T-helper 9 cell (primary cell): ENCODE measurements around the gene S100A13.
"Not testable (repeated sequence)": the region's sequence is repeated elsewhere in the genome, so short reads cannot be mapped to it uniquely, and the experiment has no call there.

ENCODE experiments used
- DNase-seq: peaks from one replicate; pipeline ENCODE4 v3.0.0-alpha.2; 2020

The S100A13 gene

DNA sequence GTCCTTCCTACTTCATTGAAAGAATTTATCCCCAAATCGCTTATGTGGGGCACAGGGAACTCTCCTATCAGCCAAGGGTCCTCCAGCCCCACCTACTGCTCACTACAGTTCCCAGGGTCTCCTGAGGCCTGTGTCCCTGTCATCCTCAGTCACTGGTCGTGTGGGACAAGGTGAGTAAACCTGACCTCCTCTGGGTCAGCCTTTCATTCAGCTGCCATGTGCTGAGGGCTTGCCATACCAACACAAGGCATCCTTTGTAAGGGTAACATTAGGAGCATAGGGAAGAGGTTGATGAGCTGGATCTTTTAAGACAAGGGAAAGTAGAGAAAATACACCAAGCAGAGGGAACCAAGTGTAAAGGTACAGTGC is 20.0 kb upstream of the S100A13 start:
- no peak for DNase-seq

DNA sequence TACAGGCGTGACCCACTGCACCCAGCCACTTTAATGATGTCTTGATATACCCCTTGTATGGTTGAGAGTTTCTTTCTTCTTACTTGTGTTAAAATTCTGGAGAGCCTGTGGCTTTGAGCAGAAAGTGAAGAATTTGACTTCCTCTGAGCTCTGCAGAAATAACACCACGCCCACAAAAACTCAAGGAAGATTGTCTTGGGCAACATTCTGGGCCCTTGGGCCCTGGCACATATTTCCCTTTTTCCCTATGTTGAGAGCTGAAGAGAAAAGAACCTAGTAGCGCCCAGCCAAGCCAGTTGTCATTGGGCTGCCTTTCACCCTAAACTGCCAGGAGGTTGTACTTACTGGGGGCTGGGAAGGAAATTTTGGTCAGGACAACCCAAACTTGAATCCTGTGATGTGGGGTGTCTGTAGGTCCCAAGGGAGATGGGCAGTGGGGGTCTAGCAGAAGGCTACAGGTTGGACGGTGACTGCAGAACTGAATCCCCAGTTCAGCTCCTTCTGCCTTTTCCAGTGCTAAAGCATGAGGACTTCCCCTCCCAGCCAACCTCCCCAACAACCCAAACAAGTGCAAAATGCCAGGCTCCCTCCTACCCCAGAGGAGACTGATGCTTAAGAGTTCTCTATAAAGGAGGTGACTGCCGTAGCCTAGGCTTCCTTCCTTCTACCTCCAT is 19.5 kb upstream of the S100A13 start:
- no peak for DNase-seq

DNA sequence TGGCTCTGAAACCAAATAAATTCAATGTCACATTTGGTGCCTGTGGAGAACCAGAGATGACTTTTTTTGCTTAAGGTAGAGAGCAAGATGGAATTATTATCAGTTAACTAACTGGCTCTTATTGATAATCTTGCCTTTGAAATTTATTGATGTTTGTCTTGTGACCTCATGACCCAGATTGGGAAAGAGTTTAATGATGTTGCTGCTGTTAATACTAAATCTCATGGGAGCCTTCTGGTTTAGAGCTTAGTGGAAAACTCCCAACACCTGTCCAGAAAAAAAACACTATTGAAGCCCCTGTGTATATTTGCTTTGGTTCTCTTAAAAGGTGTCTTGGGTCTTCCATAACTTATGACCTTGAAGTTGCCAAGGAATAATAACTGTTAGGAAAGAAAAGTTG is 16.5 kb upstream of the S100A13 start:
- DNase-seq = no peak

DNA sequence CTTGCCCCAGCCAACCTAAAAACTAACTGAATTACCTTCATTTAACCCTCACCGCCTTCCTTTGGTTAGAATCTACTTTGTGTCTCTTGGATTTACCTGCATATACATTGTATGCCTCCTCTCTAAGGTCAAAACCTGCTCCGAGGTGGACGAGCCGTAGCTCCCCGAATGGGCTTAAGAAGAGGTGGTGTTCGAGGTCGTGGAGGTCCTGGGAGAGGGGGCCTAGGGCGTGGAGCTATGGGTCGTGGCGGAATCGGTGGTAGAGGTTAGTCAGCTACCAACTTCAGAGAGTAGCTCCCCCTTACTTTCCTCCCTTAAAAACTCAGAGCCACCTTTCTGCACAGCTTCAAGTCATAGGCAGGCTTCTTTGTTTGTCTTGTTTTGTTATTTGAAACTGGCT is 15.8 kb upstream of the S100A13 start:
- DNase-seq = no peak

DNA sequence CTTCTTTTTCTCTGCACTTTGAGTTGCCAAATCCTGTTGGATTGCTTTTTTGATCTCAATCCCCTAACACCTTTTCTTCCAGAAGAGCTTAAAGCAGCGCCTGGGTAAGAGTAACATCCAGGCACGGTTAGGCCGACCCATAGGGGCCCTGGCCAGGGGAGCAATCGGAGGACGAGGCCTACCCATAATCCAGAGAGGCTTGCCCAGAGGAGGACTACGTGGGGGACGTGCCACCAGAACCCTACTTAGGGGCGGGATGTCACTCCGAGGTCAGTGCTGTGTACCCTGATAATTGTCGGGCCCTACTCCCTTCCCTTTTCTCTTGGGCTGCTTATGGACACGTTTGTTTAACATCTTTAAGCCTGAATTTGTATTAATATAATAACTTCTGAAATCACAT is 14.9 kb upstream of the S100A13 start:
- DNase-seq = no peak

DNA sequence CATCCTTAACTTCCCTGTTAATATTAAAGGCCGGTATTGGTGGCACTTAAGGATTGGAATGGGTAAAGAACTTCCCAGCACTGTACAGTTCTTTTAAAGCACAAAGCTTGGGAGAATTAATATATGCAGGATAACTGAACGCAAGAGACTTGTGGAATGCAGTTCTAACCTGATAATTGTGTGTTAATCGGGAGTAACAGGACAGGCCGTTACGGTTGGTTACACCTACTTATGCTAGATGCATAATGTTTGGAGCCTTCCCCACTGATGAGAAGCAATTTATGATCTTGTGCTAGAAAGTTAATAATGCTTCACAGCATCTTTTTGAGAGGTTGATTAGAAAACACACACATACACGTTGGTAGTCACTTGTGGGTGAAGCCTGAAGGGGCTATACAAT is 13.6 kb upstream of the S100A13 start:
- DNase-seq = no peak

DNA sequence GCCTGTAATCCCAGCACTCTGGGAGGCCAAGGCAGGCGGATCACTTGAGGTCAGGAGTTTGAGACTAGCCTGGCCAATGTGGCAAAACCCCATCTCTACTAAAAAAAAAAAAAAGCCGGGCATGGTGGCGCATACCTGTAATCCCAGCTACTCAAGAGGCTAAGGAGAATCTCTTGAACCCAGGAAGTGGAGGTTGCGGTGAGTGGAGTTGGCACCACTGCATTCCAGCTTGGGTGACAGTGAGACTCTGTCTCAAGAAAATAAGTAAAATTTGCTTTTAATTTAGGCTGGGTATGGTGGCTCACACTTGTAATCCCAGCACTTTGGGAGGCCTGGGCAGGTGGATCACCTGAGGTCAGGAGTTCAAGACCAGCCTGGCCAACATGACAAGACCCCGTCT is 12.9 kb upstream of the S100A13 start:
- DNase-seq = not testable (repeated sequence)

DNA sequence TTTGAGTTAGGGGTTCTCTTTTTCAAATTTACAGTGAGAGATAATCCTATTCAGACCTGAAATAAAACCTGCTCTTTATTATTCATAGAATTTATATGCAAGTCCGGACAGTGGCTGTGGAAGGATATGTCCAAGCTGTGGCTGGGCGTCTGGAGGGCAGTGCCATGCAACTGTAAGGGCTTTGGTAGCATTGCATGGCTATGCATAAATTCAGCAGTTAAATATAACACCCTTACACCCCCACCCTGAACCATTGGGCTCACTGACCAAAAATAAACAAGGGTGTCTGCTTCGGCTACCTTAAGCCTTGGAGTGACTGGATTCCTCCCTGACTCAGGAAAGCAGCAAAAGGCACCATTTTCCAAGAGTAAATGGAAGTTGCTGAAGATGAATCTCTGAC is 12.0 kb upstream of the S100A13 start:
- no peak for DNase-seq

DNA sequence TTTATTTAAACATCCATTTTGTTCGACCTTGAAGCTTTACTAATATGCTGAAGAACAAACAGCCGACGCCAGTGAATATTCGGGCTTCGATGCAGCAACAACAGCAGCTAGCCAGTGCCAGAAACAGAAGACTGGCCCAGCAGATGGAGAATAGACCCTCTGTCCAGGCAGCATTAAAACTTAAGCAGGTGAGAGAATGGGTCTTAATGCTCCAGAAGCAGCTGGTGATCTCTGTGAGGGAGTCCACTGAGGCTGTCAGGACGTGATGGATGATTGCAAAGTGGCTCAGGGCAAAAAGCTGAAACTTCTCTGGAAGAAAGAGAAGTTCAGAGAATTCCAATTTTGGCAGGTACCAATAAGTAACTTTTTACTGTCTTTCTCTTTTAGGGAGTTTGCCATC is 11.0 kb upstream of the S100A13 start:
- DNase-seq = no peak

DNA sequence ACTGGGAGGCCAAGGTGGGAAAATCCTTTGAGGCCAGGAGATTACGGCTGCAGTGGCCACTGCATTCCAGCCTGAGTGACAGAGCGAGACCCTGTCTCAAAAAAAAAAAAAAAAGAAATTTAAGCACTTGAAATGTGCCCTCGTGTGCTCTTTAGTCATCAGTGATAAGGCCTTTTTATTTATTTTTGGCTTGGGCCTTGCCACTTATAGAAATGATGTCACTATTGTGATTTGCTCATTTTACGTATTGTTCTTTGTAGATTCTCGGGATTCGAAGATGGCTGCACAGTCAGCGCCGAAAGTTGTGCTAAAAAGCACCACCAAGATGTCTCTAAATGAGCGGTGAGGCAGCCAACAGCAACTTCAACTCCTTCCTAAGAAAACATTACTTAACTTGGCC is 9.0 kb upstream of the S100A13 start:
- no peak for DNase-seq

DNA sequence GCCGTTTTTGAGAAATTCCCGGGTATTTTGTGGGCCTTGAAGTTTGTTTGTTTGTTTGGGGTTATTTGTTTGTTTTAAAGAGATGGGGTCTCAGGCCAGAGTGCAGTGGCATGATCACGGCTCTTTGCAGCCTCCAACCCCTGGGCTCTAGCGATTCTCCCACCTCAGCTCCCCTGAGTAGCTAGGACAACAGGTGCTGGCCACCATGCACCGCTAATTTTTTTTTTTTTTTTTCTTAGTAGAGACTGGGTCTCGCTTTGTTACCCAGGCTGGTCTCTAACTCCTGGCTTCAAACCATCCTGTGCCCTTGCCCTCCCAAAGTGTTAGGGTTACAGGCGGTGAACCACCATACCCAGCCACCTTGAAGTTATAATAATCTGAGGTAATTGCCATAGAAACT is 8.6 kb upstream of the S100A13 start:
- DNase-seq = no peak

DNA sequence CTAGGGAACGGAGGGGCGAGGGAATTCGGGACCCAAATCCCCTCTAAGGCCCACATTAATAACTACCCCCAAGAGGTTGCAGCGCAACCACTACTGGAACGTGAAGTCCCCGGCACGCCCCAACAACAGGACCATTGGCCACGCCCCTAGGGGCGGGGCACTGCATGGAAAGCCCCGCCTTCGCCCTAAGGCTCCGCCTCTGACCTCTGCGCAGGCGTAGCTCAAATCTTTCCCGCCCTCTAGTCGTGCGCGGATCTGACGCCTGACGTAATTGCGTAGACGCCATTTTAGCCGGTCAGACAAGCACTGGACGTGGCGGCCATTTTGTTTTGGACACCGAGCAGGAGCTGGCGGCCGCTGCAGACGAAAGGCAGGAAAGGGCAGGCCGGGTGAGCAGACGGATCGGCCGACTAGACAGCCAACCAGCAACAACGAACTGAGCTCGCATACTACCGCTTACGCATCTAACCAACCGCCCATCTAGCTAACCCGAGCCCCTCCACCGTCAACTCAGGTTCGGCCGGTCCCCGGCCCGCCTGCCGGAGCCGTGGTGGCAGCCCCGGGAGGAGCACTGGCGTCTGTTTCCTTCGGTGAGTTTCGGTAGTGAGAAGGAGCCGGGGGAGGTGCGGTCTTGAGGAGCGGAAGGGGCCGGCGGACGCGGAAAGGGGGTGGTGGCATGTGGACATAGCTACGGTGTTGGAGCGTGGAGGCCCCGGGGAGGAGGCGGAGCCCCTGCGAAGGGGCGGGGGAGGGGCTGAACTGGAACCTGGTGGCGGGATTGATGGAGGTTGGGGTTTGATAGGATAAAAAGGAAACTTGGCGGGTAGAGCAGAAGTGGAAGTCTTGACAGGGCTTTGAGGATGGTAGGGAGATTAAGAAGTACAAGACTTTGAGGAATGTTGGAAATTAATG is 6.7 kb upstream of the S100A13 start, which contains the start of gene CHTOP:
TSS of gene CHTOP (plus strand) at position 313 of the 912 bp plus-strand sequence. CDS start 2,523 bp downstream, outside the sequence.
- peak; percentile 92 for DNase-seq

DNA sequence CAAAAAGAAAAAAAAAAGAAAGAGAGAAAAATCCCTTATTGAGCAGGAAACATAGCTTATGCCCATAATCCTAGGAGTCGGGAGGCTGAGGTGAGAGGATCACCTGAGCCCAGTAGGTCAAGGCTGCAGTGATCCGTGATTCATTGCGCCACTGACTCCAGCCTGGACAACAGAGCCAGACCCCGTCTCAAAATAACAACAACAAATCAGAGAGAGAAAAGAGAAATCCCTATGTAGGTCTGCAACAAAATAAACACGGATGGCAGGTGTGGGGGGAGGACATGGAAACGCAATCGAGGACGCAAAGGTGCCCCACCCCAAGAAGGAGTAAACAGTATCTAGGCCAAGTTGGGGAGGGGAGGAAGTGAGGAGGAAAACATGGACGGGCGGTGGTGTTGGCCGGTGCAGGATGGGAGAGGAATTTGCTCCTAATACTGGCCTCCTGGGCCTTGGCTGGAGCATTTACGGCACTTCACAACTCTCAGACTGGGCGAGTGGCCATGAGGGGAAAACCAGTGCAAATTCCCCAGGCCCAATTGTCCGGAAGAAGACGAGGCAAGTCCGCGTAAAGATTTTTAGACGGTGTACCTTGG is 6.0 kb upstream of the S100A13 start:
- no peak for DNase-seq

DNA sequence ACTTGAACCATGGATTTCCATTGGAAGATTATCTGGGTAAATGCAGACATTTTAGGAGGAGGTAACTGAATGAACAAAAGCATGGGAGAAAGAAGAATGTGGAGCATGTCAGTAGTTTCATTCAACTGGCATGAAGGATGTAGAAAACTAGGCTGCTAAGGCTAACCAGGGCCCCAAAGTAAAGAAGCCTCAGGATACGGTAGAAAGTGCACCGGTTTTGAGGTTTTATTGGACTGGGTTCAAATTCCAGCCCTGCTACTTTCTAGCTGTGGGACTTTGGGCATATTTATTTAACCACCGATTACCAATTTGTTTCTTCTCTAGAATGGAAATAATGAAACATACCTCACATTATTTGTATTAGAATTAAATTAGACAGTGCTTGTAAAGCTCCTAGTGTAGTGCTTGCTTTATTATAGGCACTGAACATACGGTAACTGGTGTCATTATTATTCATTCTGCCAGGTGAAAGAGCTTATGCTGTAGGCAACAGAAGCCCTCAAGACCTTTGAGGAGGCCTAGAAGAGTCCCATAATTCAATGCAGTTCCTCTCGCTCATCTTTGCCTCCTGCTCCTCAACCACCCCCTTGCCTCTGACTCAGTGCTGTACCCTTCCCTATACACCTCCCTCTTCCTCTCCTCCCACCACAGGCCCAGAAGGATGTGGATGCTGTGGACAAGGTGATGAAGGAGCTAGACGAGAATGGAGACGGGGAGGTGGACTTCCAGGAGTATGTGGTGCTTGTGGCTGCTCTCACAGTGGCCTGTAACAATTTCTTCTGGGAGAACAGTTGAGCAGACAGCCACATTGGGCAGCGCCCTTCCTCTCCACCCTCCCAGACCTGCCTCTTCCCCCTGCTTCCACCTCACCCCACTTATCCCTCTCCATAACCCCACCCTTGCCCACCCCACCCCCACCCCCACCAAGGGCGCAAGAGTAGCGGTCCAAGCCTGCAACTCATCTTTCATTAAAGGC is 4.0 kb upstream of the S100A13 start:
- DNase-seq = no peak

DNA sequence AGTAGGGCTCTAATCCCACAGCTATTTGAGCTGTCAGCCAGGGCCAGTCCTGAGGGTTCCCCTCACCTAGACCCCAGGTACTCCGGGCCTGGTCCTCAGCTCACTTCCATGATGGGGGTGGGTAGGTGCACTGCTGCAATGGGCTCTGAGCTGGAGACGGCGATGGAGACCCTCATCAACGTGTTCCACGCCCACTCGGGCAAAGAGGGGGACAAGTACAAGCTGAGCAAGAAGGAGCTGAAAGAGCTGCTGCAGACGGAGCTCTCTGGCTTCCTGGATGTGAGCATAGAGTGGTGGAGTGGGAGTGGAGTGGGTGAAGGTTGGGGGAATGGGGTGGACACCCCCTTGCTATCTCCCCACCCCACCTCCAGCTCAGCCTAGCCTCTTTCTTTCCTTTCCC is 3.1 kb upstream of the S100A13 start:
- DNase-seq = no peak

DNA sequence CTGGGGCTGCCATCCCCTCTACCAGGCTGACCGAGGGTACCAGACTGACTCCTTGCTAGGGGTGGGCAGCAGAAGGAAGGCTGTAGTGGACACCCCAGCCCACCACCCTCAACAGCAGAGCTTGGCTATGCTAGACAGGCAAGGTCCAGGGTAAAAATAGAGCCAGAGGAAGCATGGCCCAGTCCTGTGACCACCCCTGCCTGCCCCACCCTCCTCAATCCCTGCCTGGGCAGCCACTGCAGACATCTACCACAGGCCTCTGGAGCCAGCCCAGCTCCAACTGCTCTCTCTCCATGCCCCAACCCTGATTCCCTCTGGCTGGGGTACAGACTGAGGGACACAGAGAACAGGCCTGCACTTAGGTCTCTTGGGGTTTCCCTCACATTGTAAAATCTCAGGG is 2.7 kb upstream of the S100A13 start:
- DNase-seq = no peak

DNA sequence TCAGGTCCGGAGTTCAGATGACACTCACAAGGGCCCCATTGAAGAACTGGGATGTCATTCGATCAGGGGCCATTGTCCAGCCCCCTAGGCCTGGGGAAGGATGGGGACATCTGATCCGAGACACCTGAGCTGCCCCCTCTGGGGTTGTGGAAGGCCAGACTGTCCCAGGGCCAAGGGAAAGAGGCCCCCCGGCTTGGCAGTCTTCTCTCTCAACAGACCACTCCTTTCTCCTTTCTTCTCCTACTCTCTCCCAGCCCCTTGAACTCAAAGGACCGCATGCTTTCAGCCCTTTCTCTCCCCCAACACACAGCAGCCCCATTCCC is 2.0 kb upstream of the S100A13 start:
- DNase-seq = no peak

DNA sequence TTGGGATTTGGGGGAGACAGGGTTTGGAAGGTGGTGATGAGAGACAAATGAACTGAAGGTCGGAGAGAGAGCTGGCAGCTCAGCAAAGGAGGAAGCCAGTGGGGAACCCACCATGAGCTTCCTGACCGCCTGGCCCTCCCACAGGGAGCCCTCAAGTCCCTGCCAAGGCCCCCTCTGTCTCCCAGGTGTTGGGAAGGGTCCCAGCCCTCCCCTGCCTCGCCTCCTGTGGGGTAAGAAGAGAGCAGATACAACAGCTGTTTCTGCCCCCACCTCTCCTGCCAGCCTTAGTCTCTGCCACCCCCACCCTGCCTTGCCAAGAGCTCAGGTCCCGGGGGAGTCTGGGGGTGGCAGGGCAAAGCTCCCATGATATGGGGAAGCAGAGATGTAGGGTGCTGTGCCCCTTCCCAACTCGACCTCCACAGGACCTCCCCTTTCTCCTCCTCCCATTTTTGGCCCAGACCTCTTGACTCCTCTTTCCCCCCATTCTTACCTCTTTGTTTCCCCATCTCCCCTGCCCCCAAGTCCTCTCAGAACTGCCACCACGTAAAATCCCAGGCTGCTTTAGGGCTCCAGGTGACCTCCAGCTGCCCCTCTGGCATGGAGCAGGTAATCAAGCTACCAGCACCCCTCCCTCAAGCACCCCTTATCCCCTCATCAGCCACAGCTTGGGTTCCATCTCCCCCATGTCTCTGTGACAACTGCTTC is 1.5 kb upstream of the S100A13 start:
- DNase-seq = no peak

DNA sequence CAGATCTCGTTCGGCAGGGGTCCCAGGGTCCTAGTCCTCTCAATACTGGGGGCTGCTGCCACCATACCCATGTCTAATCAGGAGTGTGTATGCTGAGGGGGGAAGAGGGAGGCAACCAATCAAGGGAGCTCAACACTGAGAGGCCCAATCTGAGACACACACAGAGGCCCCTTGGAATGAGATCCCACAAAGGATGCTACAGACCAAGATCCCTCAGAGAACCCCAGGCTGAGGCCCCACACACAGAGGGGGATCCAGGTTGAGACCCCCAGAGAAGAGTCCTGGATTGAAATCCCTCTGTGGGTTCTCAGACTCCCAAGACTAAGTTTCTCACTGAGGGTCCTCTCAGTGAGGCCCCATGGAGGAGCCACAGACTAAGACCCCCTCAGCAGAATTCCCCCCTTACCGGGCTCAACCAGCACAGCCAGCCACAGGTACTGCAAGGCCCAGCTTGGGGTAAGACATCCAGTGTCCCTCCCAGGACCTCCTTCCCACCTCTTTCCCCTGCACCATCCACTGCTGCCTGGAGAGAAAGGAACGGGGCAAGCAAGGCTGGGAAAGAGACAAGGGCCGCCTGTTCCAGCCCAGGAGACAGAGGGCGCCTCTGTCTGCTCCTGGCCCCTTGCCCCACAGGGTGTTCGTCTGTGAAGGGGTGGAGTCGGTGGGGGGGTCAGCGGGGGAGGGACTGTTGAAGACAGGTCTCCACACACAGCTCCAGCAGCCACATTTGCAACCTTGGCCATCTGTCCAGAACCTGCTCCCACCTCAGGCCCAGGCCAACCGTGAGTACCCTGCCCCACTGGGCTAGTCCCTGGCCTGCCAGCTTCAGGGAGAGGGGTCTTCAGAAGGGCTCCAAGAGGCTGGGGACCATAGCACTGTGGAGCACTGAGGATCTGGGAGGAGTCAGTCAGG is 666 bp upstream of the S100A13 start, which contains the start of gene S100A1:
TSS of gene S100A1 (plus strand) at position 720 of the 912 bp plus-strand sequence. CDS start 2,088 bp downstream, outside the sequence.
- no peak for DNase-seq

DNA sequence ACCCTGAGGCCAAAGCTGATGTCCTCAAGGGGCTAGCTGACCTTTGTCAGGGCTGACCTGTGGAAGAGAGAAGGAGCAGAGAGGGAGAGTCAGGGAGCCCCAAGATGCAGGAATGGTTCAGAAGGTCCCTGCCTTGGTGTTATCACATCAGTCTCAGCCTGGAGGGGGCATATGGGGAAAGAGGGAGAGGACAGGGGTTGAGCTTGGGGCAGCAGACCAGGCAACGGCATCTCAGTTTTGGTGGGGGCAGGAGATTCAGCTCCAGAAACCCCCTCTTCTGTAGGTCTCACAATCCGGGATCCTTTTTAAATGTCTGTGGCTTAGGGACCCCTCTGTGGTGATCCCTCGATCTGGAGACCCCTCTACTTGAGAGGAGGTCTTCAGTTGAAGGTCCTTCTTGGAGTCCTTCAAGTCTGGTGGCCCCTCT is 815 bp downstream of the S100A13 start:
- DNase-seq = no peak
